ENCODE measurements around the gene PRLHR.

Gene PRLHR

GRCh38 chr10:118551535-118552100, 43.8 kb downstream of the PRLHR start:
- Histone ChIP-seq H3K27me3 (ENCODE audit: control insufficient read depth, insufficient read depth, low read length) (peaks cover 11% of the 10 kb centered on the region), H3K9me3 (replicated peaks; ENCODE audit: low read length) (no peaks in the 10 kb centered on the region), H3K4me3 (ENCODE audit: low read length) (no peak overlapping the region), H3K4me1 (ENCODE audit: control insufficient read depth, insufficient read depth, low read length) (no peaks in the 10 kb centered on the region), H3K36me3 (ENCODE audit: insufficient read depth, low read length) (no peaks in the 10 kb centered on the region), H3K4me2 (ENCODE audit: low read length) (no peak overlapping the region), H3K9ac (ENCODE audit: low read depth, low read length) (no peak overlapping the region)

DNA sequence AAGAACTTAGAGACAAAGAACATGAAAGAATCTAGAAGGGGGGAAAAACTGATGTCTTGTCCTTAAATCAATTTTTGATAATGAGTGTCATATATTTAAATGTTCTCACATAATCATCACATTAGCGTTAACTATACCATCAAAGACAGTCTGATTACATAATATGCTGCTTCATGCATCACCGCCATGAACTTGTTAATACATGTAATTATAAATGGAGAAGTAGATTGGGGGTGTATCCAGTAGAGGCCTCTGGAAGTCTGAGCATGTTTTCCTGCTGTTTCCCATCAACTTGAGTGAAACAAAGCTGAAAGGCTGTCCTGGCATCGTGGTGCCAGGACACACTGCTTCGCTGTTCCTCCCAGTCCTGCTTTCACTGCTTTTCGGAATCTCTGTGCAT, 48.2 kb downstream of the PRLHR start:
- H3K9ac ChIP-seq (ENCODE audit: low read depth, low read length): no peak overlapping the region
- no peak overlapping the region for H3K4me2 ChIP-seq (ENCODE audit: low read length)
- H3K9me3 ChIP-seq (replicated peaks; ENCODE audit: low read length): no peaks in the 10 kb centered on the region
- peaks cover 4% of the 10 kb centered on the region for H3K27me3 ChIP-seq (ENCODE audit: control insufficient read depth, insufficient read depth, low read length)
- H3K36me3 ChIP-seq (ENCODE audit: insufficient read depth, low read length): no peaks in the 10 kb centered on the region
- H3K4me3 ChIP-seq (ENCODE audit: low read length): no peak overlapping the region
- H3K4me1 ChIP-seq (ENCODE audit: control insufficient read depth, insufficient read depth, low read length): no peaks in the 10 kb centered on the region

DNA sequence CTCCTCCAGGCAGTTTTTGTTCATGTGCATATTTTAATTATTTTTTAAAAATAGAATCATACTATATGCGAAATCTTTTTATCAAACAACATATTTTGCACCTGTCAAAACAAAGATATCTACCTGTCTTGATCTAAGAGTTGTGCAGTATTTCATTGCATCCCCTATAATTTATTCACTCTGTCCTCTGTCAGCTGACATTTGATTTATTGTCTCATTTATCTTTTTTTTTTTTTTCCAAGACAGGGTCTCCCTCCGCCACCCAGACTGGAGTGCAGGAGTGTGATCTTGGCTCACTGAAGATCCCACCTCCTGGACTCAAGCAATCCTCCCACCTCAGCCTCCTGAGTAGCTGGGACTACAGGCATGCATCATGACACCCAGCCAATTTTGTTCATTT, 49.0 kb downstream of the PRLHR start:
- H3K4me2 ChIP-seq (ENCODE audit: low read length): no peak overlapping the region
- H3K9ac ChIP-seq (ENCODE audit: low read depth, low read length): no peak overlapping the region
- no peaks in the 10 kb centered on the region for H3K9me3 ChIP-seq (replicated peaks; ENCODE audit: low read length)
- no peaks in the 10 kb centered on the region for H3K36me3 ChIP-seq (ENCODE audit: insufficient read depth, low read length)
- no peak overlapping the region for H3K4me3 ChIP-seq (ENCODE audit: low read length)
- no peaks in the 10 kb centered on the region for H3K4me1 ChIP-seq (ENCODE audit: control insufficient read depth, insufficient read depth, low read length)
- H3K27me3 ChIP-seq (ENCODE audit: control insufficient read depth, insufficient read depth, low read length): peaks cover 4% of the 10 kb centered on the region

- Histone ChIP-seq H3K27me3 (ENCODE audit: control insufficient read depth, insufficient read depth, low read length) (peaks cover 4% of the 10 kb centered on the region), H3K4me3 (ENCODE audit: low read length) (no peak overlapping the region), H3K4me1 (ENCODE audit: control insufficient read depth, insufficient read depth, low read length) (no peaks in the 10 kb centered on the region), H3K36me3 (ENCODE audit: insufficient read depth, low read length) (no peaks in the 10 kb centered on the region), H3K9me3 (replicated peaks; ENCODE audit: low read length) (no peaks in the 10 kb centered on the region), H3K4me2 (ENCODE audit: low read length) (no peak overlapping the region), H3K9ac (ENCODE audit: low read depth, low read length) (no peak overlapping the region)
Measured at GRCh38 chr10:118545381-118545780, 50.1 kb downstream of the PRLHR start.

DNA sequence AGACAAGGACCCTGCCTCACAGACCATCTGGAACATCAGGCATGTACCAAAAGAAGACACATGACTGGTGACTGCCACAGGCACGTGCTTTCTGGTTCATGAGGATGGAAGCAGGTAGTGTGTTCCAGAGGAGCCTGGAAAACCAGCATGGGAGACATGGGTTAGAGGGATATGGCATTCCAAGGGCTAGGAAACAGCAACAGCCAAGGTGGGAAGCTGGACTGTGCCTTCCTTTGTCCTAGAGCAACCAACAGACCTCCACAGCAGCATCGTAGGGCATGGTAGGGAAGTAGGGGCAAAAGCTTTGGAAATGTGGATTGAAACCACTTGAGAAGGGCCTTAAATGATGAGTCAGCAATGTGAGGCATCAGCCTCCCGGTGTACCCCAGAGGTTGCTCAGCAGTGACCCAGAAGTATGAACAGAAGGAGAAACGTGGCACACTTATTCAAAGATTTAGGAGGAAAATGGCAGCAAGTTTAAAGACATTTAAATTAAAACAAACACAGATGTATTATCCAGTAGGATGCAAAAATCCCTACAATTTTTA, 51.0 kb downstream of the PRLHR start:
- Histone ChIP-seq H3K9ac (ENCODE audit: low read depth, low read length) (no peak overlapping the region), H3K27me3 (ENCODE audit: control insufficient read depth, insufficient read depth, low read length) (peaks cover 4% of the 10 kb centered on the region), H3K4me1 (ENCODE audit: control insufficient read depth, insufficient read depth, low read length) (no peaks in the 10 kb centered on the region), H3K36me3 (ENCODE audit: insufficient read depth, low read length) (no peaks in the 10 kb centered on the region), H3K9me3 (replicated peaks; ENCODE audit: low read length) (no peaks in the 10 kb centered on the region), H3K4me3 (ENCODE audit: low read length) (no peak overlapping the region), H3K4me2 (ENCODE audit: low read length) (no peak overlapping the region)

- H3K4me2 ChIP-seq (ENCODE audit: low read length): no peak overlapping the region
- no peaks in the 10 kb centered on the region for H3K9me3 ChIP-seq (replicated peaks; ENCODE audit: low read length)
- H3K4me3 ChIP-seq (ENCODE audit: low read length): no peak overlapping the region
- H3K36me3 ChIP-seq (ENCODE audit: insufficient read depth, low read length): no peaks in the 10 kb centered on the region
- peaks cover 4% of the 10 kb centered on the region for H3K27me3 ChIP-seq (ENCODE audit: control insufficient read depth, insufficient read depth, low read length)
- H3K9ac ChIP-seq (ENCODE audit: low read depth, low read length): no peak overlapping the region
- no peaks in the 10 kb centered on the region for H3K4me1 ChIP-seq (ENCODE audit: control insufficient read depth, insufficient read depth, low read length)
Measured at GRCh38 chr10:118543714-118544400, 51.6 kb downstream of the PRLHR start.

DNA sequence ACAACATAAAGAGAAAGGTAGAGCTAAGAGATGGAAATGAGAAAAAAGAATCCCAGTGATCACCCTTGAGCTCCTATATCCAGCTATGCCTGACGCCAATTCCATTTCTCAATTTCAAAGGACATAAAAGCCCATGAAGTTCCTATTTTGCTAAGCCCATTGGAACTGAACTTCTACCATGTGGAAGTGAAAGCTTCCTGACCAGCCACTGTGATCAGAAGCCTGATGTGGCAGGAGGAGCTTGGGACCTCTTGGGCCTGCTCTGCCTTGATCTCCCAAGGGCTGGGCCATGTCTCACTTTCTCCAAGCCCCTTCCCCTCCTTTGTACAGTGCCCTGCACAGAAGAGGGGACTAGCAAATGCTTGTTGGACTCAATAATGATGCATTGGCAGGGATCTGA, 52.7 kb downstream of the PRLHR start:
- Histone ChIP-seq H3K27me3 (ENCODE audit: control insufficient read depth, insufficient read depth, low read length) (peaks cover 4% of the 10 kb centered on the region), H3K36me3 (ENCODE audit: insufficient read depth, low read length) (no peaks in the 10 kb centered on the region), H3K9me3 (replicated peaks; ENCODE audit: low read length) (no peaks in the 10 kb centered on the region), H3K9ac (ENCODE audit: low read depth, low read length) (no peak overlapping the region), H3K4me3 (ENCODE audit: low read length) (no peak overlapping the region), H3K4me1 (ENCODE audit: control insufficient read depth, insufficient read depth, low read length) (no peaks in the 10 kb centered on the region), H3K4me2 (ENCODE audit: low read length) (no peak overlapping the region)

DNA sequence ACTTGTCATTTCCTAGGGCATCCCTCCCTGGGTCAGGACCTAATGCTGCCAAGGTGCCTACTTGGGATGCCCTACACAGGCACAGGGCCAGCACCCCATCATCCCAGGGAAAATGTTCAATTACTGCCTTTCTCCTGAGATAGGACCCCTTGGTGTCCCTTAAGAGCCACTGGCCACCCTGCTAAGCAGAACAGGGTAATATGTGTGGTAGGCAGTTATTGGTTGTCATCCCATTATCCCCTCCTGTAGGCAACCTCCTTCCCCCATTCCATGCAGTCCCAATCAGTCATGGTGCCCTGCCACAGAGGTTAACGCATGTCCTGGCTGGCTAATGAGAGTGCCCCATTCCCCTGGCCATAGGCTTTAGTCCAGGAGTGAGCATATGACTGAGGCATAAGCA, 53.2 kb downstream of the PRLHR start:
- Histone ChIP-seq H3K9ac (ENCODE audit: low read depth, low read length) (no peak overlapping the region), H3K36me3 (ENCODE audit: insufficient read depth, low read length) (no peaks in the 10 kb centered on the region), H3K9me3 (replicated peaks; ENCODE audit: low read length) (no peaks in the 10 kb centered on the region), H3K27me3 (ENCODE audit: control insufficient read depth, insufficient read depth, low read length) (peaks cover 4% of the 10 kb centered on the region), H3K4me2 (ENCODE audit: low read length) (no peak overlapping the region), H3K4me3 (ENCODE audit: low read length) (no peak overlapping the region), H3K4me1 (ENCODE audit: control insufficient read depth, insufficient read depth, low read length) (no peaks in the 10 kb centered on the region)

DNA sequence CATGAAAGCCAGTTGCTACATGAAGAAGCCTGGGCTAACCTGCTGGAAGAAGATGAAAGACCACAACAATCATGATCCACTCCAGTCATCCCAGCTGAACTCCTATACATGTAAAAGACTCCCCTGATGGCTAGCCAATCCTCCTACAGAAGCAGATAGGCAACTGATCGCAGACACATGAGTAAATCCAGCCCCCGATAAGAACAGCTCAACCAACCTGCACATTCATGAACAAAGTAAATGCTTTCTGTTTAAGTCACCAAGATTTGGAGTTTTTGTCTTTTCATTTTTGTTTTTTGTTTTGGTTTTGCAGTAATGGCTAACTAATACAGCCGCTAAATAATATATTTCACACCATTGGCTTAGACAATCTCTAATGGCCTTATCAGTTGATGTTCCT, 53.7 kb downstream of the PRLHR start:
- Histone ChIP-seq H3K27me3 (ENCODE audit: control insufficient read depth, insufficient read depth, low read length) (peaks cover 4% of the 10 kb centered on the region), H3K36me3 (ENCODE audit: insufficient read depth, low read length) (no peaks in the 10 kb centered on the region), H3K9me3 (replicated peaks; ENCODE audit: low read length) (no peaks in the 10 kb centered on the region), H3K9ac (ENCODE audit: low read depth, low read length) (no peak overlapping the region), H3K4me1 (ENCODE audit: control insufficient read depth, insufficient read depth, low read length) (no peaks in the 10 kb centered on the region), H3K4me3 (ENCODE audit: low read length) (no peak overlapping the region), H3K4me2 (ENCODE audit: low read length) (no peak overlapping the region)

Measured in skeletal muscle satellite cell (primary cell).